ENCODE data around the gene YIF1B.

GRCh38 chr19:38280030-38280921 lies 35.5 kb downstream of the YIF1B start:
- no peak for TF ChIP-seq MAX (IDR thresholded peaks at IDR 0.05)
- no peak for TF ChIP-seq EGR1 (IDR thresholded peaks at IDR 0.05)
- TF ChIP-seq NFIC (IDR thresholded peaks at IDR 0.05), result no peak

Data from Ishikawa (cell line).